NCI-H2227 treated with DMSO at 0.1 percent for 48 hours (cell line): Measurements from ENCODE around the gene APPL1.

Experiments
- DNase-seq: peaks from one replicate; lab custom pipeline; 2025; lab: John Stamatoyannopoulos, UW

Gene APPL1

GRCh38 chr3:57227204-57227929, at the start of gene APPL1:
Gene APPL1, plus strand, starts transcription at chr3:57227729. Its CDS starts 155 bp downstream, at chr3:57227884.
- peak; percentile 75 for DNase-seq

GRCh38 chr3:57179580-57180410, 47.7 kb upstream of the APPL1 start:
- no peak for DNase-seq

- no peak for DNase-seq
These were observed 43.0 kb upstream of the APPL1 start for GRCh38 chr3:57184526-57184925.

GRCh38 chr3:57192028-57192427, 35.5 kb upstream of the APPL1 start:
- no peak for DNase-seq

- no peak for DNase-seq
These were observed 32.9 kb upstream of the APPL1 start for GRCh38 chr3:57194641-57195040.

GRCh38 chr3:57199895-57200297, 27.6 kb upstream of the APPL1 start, which contains the start of gene HESX1:
Gene HESX1, minus strand, starts transcription at chr3:57199978. Its CDS starts 60 bp downstream, at chr3:57199918.
- DNase-seq, result no peak

GRCh38 chr3:57206423-57206822, 21.1 kb upstream of the APPL1 start:
- DNase-seq, result no peak

- DNase-seq, result peak; percentile 12
These were observed 5.6 kb upstream of the APPL1 start for GRCh38 chr3:57221883-57222282.

- DNase-seq, result no peak
These were observed 2.7 kb upstream of the APPL1 start for GRCh38 chr3:57224856-57225255.

GRCh38 chr3:57226176-57226575, 1.4 kb upstream of the APPL1 start:
- no peak for DNase-seq

- peak; percentile 37 for DNase-seq
These were observed 612 bp downstream of the APPL1 start for GRCh38 chr3:57227930-57228751.

- no peak for DNase-seq
These were observed 2.5 kb downstream of the APPL1 start for GRCh38 chr3:57230006-57230405.

GRCh38 chr3:57233799-57234198, 6.3 kb downstream of the APPL1 start:
- no peak for DNase-seq

GRCh38 chr3:57234613-57235575, 7.4 kb downstream of the APPL1 start:
- no peak for DNase-seq

GRCh38 chr3:57244946-57245345, 17.4 kb downstream of the APPL1 start:
- DNase-seq, result no peak

GRCh38 chr3:57252404-57252803, 24.9 kb downstream of the APPL1 start:
- no peak for DNase-seq

- DNase-seq, result no peak
These were observed 29.3 kb downstream of the APPL1 start for GRCh38 chr3:57256844-57257243.

GRCh38 chr3:57257678-57258077, 30.1 kb downstream of the APPL1 start:
- DNase-seq, result no peak

- DNase-seq, result no peak
These were observed 33.6 kb downstream of the APPL1 start for GRCh38 chr3:57261119-57261518.

- DNase-seq, result no peak
These were observed 34.4 kb downstream of the APPL1 start for GRCh38 chr3:57261929-57262328.

GRCh38 chr3:57268416-57268815, 40.9 kb downstream of the APPL1 start:
- no peak for DNase-seq
